ENCODE data around the gene EEPD1. TPM values are rescaled to one million over a fixed set of nuclear protein-coding genes. Genes with fewer than 3 reads are reported as not detected.

EEPD1 gene
- total and polyA plus RNA-seq, 7 experiments from 2014 or later = 2.2 to 15.8 (median 11.3) TPM

DNA sequence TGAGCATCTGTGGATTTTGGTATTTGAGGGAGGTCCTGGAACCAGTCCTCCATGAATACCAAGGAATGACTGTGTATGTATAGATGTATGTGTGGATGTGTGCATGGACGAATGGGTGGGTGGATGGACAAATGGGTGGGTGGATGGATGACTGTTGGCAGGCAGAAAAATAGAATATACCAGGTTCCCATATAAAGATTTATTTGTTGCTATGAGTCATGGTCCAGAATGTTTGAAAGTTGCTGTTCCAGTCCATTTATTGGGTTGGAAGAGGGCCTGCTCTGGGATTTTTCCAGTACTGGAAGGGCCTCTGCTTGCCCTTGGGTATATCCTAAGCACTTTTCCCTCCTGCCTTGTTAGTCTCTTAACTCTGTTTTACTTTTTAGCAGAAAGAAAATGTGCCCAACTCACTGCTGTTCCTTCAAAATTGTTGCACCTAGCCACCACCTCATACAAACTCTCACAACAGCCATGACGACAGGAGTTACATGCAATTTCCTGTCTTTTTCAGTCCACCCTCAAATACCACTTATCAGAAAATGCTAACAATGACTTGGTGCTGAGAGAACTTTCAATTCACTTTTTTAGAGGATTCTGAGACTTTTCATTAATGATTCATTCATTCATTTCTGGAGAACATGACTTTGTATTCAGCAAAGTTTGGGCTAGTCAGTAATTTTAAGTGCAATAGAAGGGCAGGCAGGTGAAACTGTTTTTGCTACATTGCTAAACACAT is 108.1 kb downstream of the EEPD1 start:
- intact Hi-C loops (cut with micrococcal nuclease) = no loop called here
- DNase-seq = peak in 1 of 9 donors; percentile 23
- Mint-ChIP-seq H3K27ac (peak overlapping the region in 2 of 9 donors; percentile 33 to 34), H3K9me3 (peaks cover 0 to 14% (median 3%) of the 10 kb centered on the region in 11 donors), H3K4me3 (no peak overlapping the region), H3K4me1 (peaks cover 8 to 37% (median 19%) of the 10 kb centered on the region in 7 donors), H3K27me3 (peaks cover 0 to 4% (median 0%) of the 10 kb centered on the region in 5 donors), H3K36me3 (peaks cover 0 to 7% (median 4%) of the 10 kb centered on the region in 5 donors)
- ChIA-PET POLR2A (no interaction called here), CTCF (no interaction called here)
- no peaks in the 10 kb centered on the region for H3K9me3 ChIP-seq (ENCODE audit: control insufficient read depth in 2 of 3, low read length in 3 of 3)
- peaks cover 0 to 4% of the 10 kb centered on the region in 2 donors for H3K4me1 ChIP-seq (ENCODE audit: control insufficient read depth in 2 of 2, insufficient read depth in 2 of 2, low read length in 2 of 2)
- H3K27me3 ChIP-seq (ENCODE audit: control insufficient read depth in 2 of 2, insufficient read depth in 2 of 2, low read length in 2 of 2) = no peaks in the 10 kb centered on the region
- no peak overlapping the region for H3K4me3 ChIP-seq (ENCODE audit: low read length)
- H3K36me3 ChIP-seq (ENCODE audit: control insufficient read depth in 2 of 3, insufficient read depth in 3 of 3, low read length in 3 of 3) = no peaks in the 10 kb centered on the region
- no peak overlapping the region for H3K27ac ChIP-seq (ENCODE audit: low read depth, low read length)
- peak; percentile 51 for ATAC-seq

- Histone ChIP-seq H3K9me3 (ENCODE audit: control insufficient read depth in 2 of 3, low read length in 3 of 3) (no peaks in the 10 kb centered on the region), H3K27ac (ENCODE audit: low read depth, low read length) (no peak overlapping the region), H3K27me3 (ENCODE audit: control insufficient read depth in 2 of 2, insufficient read depth in 2 of 2, low read length in 2 of 2) (no peaks in the 10 kb centered on the region), H3K36me3 (ENCODE audit: control insufficient read depth in 2 of 3, insufficient read depth in 3 of 3, low read length in 3 of 3) (no peaks in the 10 kb centered on the region), H3K4me3 (ENCODE audit: low read length) (no peak overlapping the region), H3K4me1 (ENCODE audit: control insufficient read depth in 2 of 2, insufficient read depth in 2 of 2, low read length in 2 of 2) (peaks cover 0 to 4% of the 10 kb centered on the region in 2 donors)
- ATAC-seq (no peak), DNase-seq (no peak)
- Mint-ChIP-seq H3K36me3 (peaks cover 0 to 5% (median 0%) of the 10 kb centered on the region in 5 donors), H3K4me1 (peaks cover 8 to 43% (median 25%) of the 10 kb centered on the region in 7 donors), H3K27ac (no peak overlapping the region), H3K9me3 (peaks cover 0 to 2% (median under 1%) of the 10 kb centered on the region in 11 donors), H3K27me3 (peaks cover 0 to 4% (median 0%) of the 10 kb centered on the region in 5 donors), H3K4me3 (no peak overlapping the region)
- intact Hi-C loops (cut with micrococcal nuclease) = no loop called here
- ChIA-PET CTCF (interaction anchor here (0.7 kb wide), 1 partner anchor 279 kb away, joined by 3 read pairs; no protein-coding TSS in a partner anchor), POLR2A (no interaction called here)
Measured at GRCh38 chr7:36262309-36263094, 109.4 kb downstream of the EEPD1 start.

DNA sequence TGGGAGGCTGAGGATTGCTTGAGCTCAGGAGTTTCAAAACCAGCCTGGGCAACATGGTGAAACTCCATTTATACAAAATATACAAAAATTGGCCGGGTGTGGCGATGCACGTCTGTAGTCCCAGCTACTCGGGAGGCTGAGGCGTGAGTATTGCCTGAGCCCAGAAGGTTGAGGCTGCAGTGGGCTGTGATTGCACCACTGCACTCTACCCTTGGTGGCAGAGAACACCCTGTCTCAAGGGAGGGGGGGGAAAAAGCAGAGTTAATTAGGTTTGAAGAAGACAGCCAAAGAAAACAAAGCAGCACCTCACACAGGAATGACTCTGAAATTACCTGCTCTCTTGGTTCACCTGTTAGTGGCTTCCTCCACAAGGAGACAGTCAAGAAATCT is 110.0 kb downstream of the EEPD1 start:
- Histone ChIP-seq H3K4me3 (ENCODE audit: low read length) (no peak overlapping the region), H3K9me3 (ENCODE audit: control insufficient read depth in 2 of 3, low read length in 3 of 3) (no peaks in the 10 kb centered on the region), H3K4me1 (ENCODE audit: control insufficient read depth in 2 of 2, insufficient read depth in 2 of 2, low read length in 2 of 2) (peaks cover 0 to 4% of the 10 kb centered on the region in 2 donors), H3K27ac (ENCODE audit: low read depth, low read length) (no peak overlapping the region), H3K36me3 (ENCODE audit: control insufficient read depth in 2 of 3, insufficient read depth in 3 of 3, low read length in 3 of 3) (no peaks in the 10 kb centered on the region), H3K27me3 (ENCODE audit: control insufficient read depth in 2 of 2, insufficient read depth in 2 of 2, low read length in 2 of 2) (no peaks in the 10 kb centered on the region)
- POLR2A ChIA-PET = no interaction called here
- Mint-ChIP-seq H3K4me3 (no peak overlapping the region), H3K9me3 (peaks cover 0 to 2% (median 0%) of the 10 kb centered on the region in 11 donors), H3K4me1 (peaks cover 8 to 43% (median 25%) of the 10 kb centered on the region in 7 donors), H3K27ac (peak overlapping the region in 1 of 9 donors; percentile 6), H3K27me3 (peaks cover 0 to 4% (median 0%) of the 10 kb centered on the region in 5 donors), H3K36me3 (peaks cover 0 to 4% (median 0%) of the 10 kb centered on the region in 5 donors)
- no peak for DNase-seq
- CTCF ChIA-PET = no interaction called here
- ATAC-seq = no peak
- intact Hi-C loops (cut with micrococcal nuclease) = no loop called here

GRCh38 chr7:36264123-36264801 is 111.2 kb downstream of the EEPD1 start:
- POLR2A ChIA-PET = no interaction called here
- H3K27me3 ChIP-seq (ENCODE audit: control insufficient read depth in 2 of 2, insufficient read depth in 2 of 2, low read length in 2 of 2) = no peaks in the 10 kb centered on the region
- ATAC-seq = peak; percentile 72
- Mint-ChIP-seq H3K27me3 (peaks cover 0 to 4% (median 0%) of the 10 kb centered on the region in 5 donors), H3K27ac (no peak overlapping the region), H3K4me3 (no peak overlapping the region), H3K4me1 (peaks cover 8 to 43% (median 25%) of the 10 kb centered on the region in 7 donors), H3K36me3 (peaks cover 0 to 8% (median 0%) of the 10 kb centered on the region in 5 donors), H3K9me3 (peaks cover 0 to 2% (median 0%) of the 10 kb centered on the region in 11 donors)
- intact Hi-C loops (cut with micrococcal nuclease) = no loop called here
- H3K36me3 ChIP-seq (ENCODE audit: control insufficient read depth in 2 of 3, insufficient read depth in 3 of 3, low read length in 3 of 3) = no peaks in the 10 kb centered on the region
- no peaks in the 10 kb centered on the region for H3K9me3 ChIP-seq (ENCODE audit: control insufficient read depth in 2 of 3, low read length in 3 of 3)
- CTCF ChIA-PET = no interaction called here
- H3K27ac ChIP-seq (ENCODE audit: low read depth, low read length) = no peak overlapping the region
- H3K4me1 ChIP-seq (ENCODE audit: control insufficient read depth in 2 of 2, insufficient read depth in 2 of 2, low read length in 2 of 2) = peaks cover 0 to 4% of the 10 kb centered on the region in 2 donors
- no peak for DNase-seq
- H3K4me3 ChIP-seq (ENCODE audit: low read length) = no peak overlapping the region

- ATAC-seq (no peak), DNase-seq (no peak)
- no peaks in the 10 kb centered on the region for H3K36me3 ChIP-seq (ENCODE audit: control insufficient read depth in 2 of 3, insufficient read depth in 3 of 3, low read length in 3 of 3)
- Mint-ChIP-seq H3K9me3 (peaks cover 0 to 2% (median 0%) of the 10 kb centered on the region in 11 donors), H3K4me3 (peak overlapping the region in 1 of 10 donors; percentile 19), H3K36me3 (peaks cover 0 to 8% (median 0%) of the 10 kb centered on the region in 5 donors), H3K27ac (peak overlapping the region in 4 of 9 donors; percentile 7 to 76 (median 35)), H3K27me3 (peaks cover 0 to 4% (median 0%) of the 10 kb centered on the region in 5 donors), H3K4me1 (peaks cover 8 to 43% (median 25%) of the 10 kb centered on the region in 7 donors)
- no peak overlapping the region for H3K4me3 ChIP-seq (ENCODE audit: low read length)
- no peaks in the 10 kb centered on the region for H3K9me3 ChIP-seq (ENCODE audit: control insufficient read depth in 2 of 3, low read length in 3 of 3)
- peaks cover 0 to 4% of the 10 kb centered on the region in 2 donors for H3K4me1 ChIP-seq (ENCODE audit: control insufficient read depth in 2 of 2, insufficient read depth in 2 of 2, low read length in 2 of 2)
- CTCF ChIA-PET = no interaction called here
- intact Hi-C loops (cut with micrococcal nuclease) = no loop called here
- POLR2A ChIA-PET = no interaction called here
- no peaks in the 10 kb centered on the region for H3K27me3 ChIP-seq (ENCODE audit: control insufficient read depth in 2 of 2, insufficient read depth in 2 of 2, low read length in 2 of 2)
- no peak overlapping the region for H3K27ac ChIP-seq (ENCODE audit: low read depth, low read length)
Measured at GRCh38 chr7:36264913-36265516, 112.0 kb downstream of the EEPD1 start.

- POLR2A ChIA-PET = no interaction called here
- no peak for DNase-seq
- H3K36me3 Mint-ChIP-seq = peaks cover 0 to 8% (median 0%) of the 10 kb centered on the region in 5 donors
Measured at GRCh38 chr7:36265680-36266079, 112.6 kb downstream of the EEPD1 start.

More at GRCh38 chr7:36265680-36266079, 112.6 kb downstream of the EEPD1 start:
- Mint-ChIP-seq H3K4me1 (peaks cover 8 to 43% (median 25%) of the 10 kb centered on the region in 7 donors), H3K4me3 (peak overlapping the region in 2 of 10 donors; percentile 19 to 37), H3K27me3 (peaks cover 0 to 4% (median 0%) of the 10 kb centered on the region in 5 donors), H3K27ac (peak overlapping the region in 5 of 9 donors; percentile 7 to 76 (median 34)), H3K9me3 (peaks cover 0 to 2% (median 0%) of the 10 kb centered on the region in 11 donors)
- intact Hi-C loops (cut with micrococcal nuclease) = no loop called here
- Histone ChIP-seq H3K4me1 (ENCODE audit: control insufficient read depth in 2 of 2, insufficient read depth in 2 of 2, low read length in 2 of 2) (peaks cover 0 to 4% of the 10 kb centered on the region in 2 donors), H3K9me3 (ENCODE audit: control insufficient read depth in 2 of 3, low read length in 3 of 3) (no peaks in the 10 kb centered on the region), H3K27me3 (ENCODE audit: control insufficient read depth in 2 of 2, insufficient read depth in 2 of 2, low read length in 2 of 2) (no peaks in the 10 kb centered on the region), H3K4me3 (ENCODE audit: low read length) (no peak overlapping the region), H3K27ac (ENCODE audit: low read depth, low read length) (no peak overlapping the region), H3K36me3 (ENCODE audit: control insufficient read depth in 2 of 3, insufficient read depth in 3 of 3, low read length in 3 of 3) (no peaks in the 10 kb centered on the region)
- CTCF ChIA-PET = interaction anchor here (0.7 kb wide), 1 partner anchor 12 kb away, joined by 3 read pairs; no protein-coding TSS in a partner anchor
- peak; percentile 54 for ATAC-seq
